Kidney (tissue), 14 donors: ENCODE data around the gene RNF208. TPM values are rescaled to one million over a fixed set of nuclear protein-coding genes. Genes with fewer than 3 reads are reported as not detected.

Source experiments
- DNase-seq, 5 donors: peaks; one replicate each; pipeline ENCODE4 v3.0.0-alpha.2; 2013 to 2020
- FAIRE-seq: peaks from 2 replicates; lab custom pipeline; 2012; peaks lifted over from hg19 to GRCh38; lab: Jason Lieb, UNC
- H3K27ac ChIP-seq, 2 donors: one replicate each; pipeline ENCODE4 v1.7.0; 2013; ENCODE audit warnings: low read depth in 2 of 2, low read length in 2 of 2, inconsistent platforms in 1 of 2
- H3K27me3 ChIP-seq: one replicate; pipeline ENCODE4 v1.7.1; 2013; ENCODE audit warnings: low read length, inconsistent platforms; ENCODE audit not compliant: control insufficient read depth, insufficient read depth
- H3K36me3 ChIP-seq, 3 donors: one replicate each; pipeline versions ENCODE4 v1.7.0 to v1.7.1; 2013; ENCODE audit warnings: low read length in 3 of 3, control low read depth in 1 of 3, inconsistent platforms in 1 of 3; ENCODE audit not compliant: insufficient read depth in 3 of 3, control insufficient read depth in 2 of 3
- H3K4me1 ChIP-seq, 3 donors: one replicate each; pipeline versions ENCODE4 v1.7.0 to v1.7.1; 2013; ENCODE audit warnings: low read length in 3 of 3, inconsistent platforms in 1 of 3, low read depth in 1 of 3; ENCODE audit not compliant: control insufficient read depth in 2 of 3, insufficient read depth in 2 of 3
- H3K4me3 ChIP-seq, 3 donors: one replicate each; pipeline versions ENCODE4 v1.7.0 to v1.8.1; 2013; ENCODE audit warnings: low read length in 3 of 3, control low read depth in 1 of 3, inconsistent platforms in 1 of 3
- H3K9ac ChIP-seq, 3 donors: one replicate each; pipeline versions ENCODE4 v1.7.0 to v1.7.1; 2013; ENCODE audit warnings: low read length in 3 of 3, control low read depth in 1 of 3, inconsistent platforms in 1 of 3
- H3K9me3 ChIP-seq, 3 donors: one replicate each; pipeline versions ENCODE4 v1.7.0 to v1.7.1; 2013; ENCODE audit warnings: low read length in 3 of 3, control low read depth in 1 of 3, inconsistent platforms in 1 of 3; ENCODE audit not compliant: control insufficient read depth in 2 of 3, insufficient read depth in 1 of 3
- intact Hi-C: fragments of 100-400 bp; cut with DNase I; formaldehyde crosslinking; loops from one replicate; pipeline ENCODE4 v1.11.1; 2022
- polyA plus RNA-seq: library from polyadenylated mRNA; stranded (reverse); fragments of 350-450 nt; fragmentation: Illumina TruSeq; extraction: RNeasy Lipid Tissue Mini Kit (QIAGEN cat#74804); gene quantifications from one replicate; pipeline ENCODE4 v1.2.3, GENCODE V29; 2014; ENCODE audit warnings: low read depth, low replicate concordance; ENCODE audit not compliant: insufficient read depth
- total RNA-seq: library from RNA; stranded (reverse); fragmentation: NEBNext Ultra II Directional; extraction: Animal tissue kit (Norgen Biotek cat#: 25700); gene quantifications from one replicate; pipeline ENCODE4 v1.2.1, GENCODE V29; 2021
- TF ChIP-seq, protein P1 (sequence below): IDR thresholded peaks from 3 replicates; pipeline ENCODE4 v1.5.1; 2012; ENCODE audit warnings: mild to moderate bottlenecking, moderate library complexity, borderline replicate concordance; ENCODE audit not compliant: insufficient read depth; ENCODE audit errors: extremely low read depth
- donor health status: control.
- donor health status: control.
- donor health status: control.
- donor health status: control.
- donor health status: control.
- donor health status: DM: yes; HTN: yes; CAD: no.
- donor health status: Normal renal cell carcinoma (clear cell type).

The RNF208 gene
- total and polyA plus RNA-seq, 2 donors from 2014 or later = 7.0 to 22.8 TPM

DNA sequence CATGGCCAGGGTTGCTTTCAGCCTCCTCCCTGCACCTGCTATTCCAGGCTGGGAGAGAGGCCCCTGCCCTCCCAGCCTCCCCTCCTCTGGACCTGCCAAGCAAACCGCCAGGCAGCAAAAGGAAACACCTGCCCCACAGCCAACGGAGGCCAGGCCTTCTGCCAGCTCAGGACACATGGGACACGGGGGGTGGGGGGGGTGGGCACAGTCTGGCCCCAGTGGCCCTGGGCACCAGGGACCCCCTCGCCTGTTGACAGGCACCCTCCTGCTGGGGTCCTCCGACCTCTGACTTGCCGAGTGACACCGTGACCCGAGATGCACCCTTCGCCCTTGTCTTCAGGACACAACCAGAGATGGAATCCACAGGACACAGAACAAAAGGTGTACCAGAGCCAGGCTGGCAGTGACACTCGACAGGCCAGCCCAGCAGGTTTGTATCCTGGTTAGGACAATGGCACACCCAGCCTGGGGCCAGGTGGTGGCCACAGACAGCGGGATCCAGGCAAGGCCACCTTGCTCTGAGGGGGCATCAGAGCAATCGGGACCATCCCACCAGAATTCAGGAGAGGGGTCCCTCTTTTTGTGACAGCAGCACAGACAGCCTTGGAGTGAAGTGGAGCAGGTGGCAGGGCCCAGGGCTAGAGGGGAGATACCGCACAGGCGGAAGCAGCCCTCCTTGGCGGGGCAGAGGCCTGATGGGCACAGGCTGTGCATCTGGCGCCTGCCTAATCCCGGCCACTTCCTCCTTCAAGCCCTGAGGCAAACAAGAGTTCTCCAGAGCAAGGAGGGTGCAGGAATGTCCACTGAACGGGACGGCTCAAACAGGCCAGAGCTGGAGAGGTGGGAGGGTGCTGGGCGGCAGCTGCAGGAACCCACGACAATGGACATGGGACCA, 48.9 kb downstream of the RNF208 start:
- TF ChIP-seq, protein P1, sequence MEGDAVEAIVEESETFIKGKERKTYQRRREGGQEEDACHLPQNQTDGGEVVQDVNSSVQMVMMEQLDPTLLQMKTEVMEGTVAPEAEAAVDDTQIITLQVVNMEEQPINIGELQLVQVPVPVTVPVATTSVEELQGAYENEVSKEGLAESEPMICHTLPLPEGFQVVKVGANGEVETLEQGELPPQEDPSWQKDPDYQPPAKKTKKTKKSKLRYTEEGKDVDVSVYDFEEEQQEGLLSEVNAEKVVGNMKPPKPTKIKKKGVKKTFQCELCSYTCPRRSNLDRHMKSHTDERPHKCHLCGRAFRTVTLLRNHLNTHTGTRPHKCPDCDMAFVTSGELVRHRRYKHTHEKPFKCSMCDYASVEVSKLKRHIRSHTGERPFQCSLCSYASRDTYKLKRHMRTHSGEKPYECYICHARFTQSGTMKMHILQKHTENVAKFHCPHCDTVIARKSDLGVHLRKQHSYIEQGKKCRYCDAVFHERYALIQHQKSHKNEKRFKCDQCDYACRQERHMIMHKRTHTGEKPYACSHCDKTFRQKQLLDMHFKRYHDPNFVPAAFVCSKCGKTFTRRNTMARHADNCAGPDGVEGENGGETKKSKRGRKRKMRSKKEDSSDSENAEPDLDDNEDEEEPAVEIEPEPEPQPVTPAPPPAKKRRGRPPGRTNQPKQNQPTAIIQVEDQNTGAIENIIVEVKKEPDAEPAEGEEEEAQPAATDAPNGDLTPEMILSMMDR = no peak
- Histone ChIP-seq H3K4me1 (peaks cover 0 to 10% (median 0%) of the 10 kb centered on the region in 3 donors), H3K36me3 (no peaks in the 10 kb centered on the region), H3K4me3 (no peak overlapping the region), H3K27ac (no peak overlapping the region), H3K9ac (no peak overlapping the region), H3K9me3 (no peaks in the 10 kb centered on the region), H3K27me3 (no peaks in the 10 kb centered on the region)
- no peak for FAIRE-seq
- intact Hi-C loops = no loop called here
- no peak for DNase-seq

DNA sequence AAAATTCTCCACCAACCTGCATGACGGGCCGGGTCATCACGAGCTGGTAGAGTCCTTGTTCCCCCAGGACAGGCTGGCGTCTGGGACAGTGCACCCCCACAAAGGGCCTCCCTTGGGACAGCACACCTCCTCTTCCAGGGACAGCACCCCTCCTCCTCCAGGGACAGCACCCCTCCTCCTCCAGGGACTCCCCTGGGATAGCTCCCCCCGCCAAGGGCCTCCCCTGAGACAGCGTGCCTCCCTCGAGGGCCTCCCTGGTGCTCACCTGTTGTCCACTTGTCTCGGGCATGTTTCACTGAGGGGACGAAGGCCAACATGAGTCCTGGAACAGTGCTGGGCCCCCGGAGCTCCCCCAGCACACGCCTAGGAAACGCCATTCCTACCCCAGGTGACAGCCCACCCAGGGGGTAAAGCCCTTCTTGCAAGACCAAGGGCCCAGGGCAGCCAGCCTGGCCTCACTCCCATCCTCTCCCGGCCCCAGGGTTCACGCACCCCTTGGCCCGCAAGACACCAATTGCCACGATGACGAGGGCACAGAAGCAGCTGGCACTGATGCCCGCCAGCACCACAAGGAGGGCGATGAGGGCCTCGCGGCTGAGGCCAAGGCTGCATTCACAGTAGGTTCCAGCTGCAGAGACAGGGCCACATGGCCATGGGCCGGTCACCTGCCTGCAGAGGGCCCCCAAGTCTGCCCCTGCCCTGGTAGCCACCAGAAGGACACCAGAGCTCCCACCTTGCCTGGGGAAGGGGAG, 50.7 kb downstream of the RNF208 start:
- no peak for FAIRE-seq
- no peak overlapping the region for H3K4me3 ChIP-seq
- no peaks in the 10 kb centered on the region for H3K9me3 ChIP-seq
- peaks cover 5% of the 10 kb centered on the region for H3K27me3 ChIP-seq
- no peak overlapping the region for H3K27ac ChIP-seq
- H3K36me3 ChIP-seq = no peaks in the 10 kb centered on the region
- no peak for DNase-seq
- intact Hi-C loops = no loop called here
- H3K4me1 ChIP-seq = peaks cover 0 to 12% (median 0%) of the 10 kb centered on the region in 3 donors
- H3K9ac ChIP-seq = no peak overlapping the region
- TF ChIP-seq, protein P1 = no peak

DNA sequence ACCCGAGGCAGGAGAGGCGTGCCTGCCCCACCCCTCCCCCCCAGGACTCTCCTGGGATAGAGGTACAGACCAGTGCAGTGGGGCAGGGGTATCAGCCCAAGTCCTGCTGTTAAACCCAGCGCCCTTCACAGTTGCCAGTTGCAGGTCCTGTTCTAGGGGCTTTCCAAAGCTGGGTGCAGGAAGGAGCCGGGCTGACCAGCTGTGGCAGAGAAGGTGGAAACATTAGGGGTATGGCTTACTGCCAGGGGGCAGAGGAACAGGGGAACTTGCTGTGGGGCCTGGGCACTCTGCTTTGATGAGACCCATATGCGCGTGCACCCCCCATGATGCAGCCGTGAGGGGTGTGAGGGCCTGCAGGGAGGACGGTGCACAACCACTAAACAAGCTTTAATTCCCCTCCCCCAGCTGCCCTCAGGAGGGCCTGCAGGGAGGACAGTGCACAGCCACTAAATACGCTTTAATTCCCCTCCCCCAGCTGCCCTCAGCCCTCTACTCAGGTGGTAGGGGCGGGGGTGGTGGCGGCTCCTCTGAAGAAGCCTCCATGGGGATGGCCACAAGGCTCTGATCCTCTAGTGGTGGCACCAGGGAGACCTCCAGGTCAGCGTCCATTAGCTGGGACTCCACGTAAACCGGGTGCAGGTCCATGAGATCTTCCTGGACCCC, 51.4 kb downstream of the RNF208 start:
- H3K9ac ChIP-seq = no peak overlapping the region
- H3K4me1 ChIP-seq = peaks cover 0 to 12% (median 0%) of the 10 kb centered on the region in 3 donors
- TF ChIP-seq, protein P1 = no peak
- no peaks in the 10 kb centered on the region for H3K36me3 ChIP-seq
- no peaks in the 10 kb centered on the region for H3K9me3 ChIP-seq
- DNase-seq (no peak), FAIRE-seq (no peak)
- H3K27ac ChIP-seq = no peak overlapping the region
- peaks cover 10% of the 10 kb centered on the region for H3K27me3 ChIP-seq
- H3K4me3 ChIP-seq = no peak overlapping the region
- intact Hi-C loops = no loop called here

Other genes starting within 250 kb of the RNF208 start
Only the 30 nearest of the 32 such genes appear.
- 54.2 TPM for gene PAXX, start 229.8 kb downstream of the RNF208 start, total RNA-seq
- gene PAXX, start 229.8 kb downstream of the RNF208 start, polyA plus RNA-seq = 80.9 TPM
- gene CLIC3, start 225.7 kb downstream of the RNF208 start, total RNA-seq = 4.0 TPM
- gene CLIC3, start 225.7 kb downstream of the RNF208 start, polyA plus RNA-seq = 2.1 TPM
- gene ABCA2, start 194.0 kb downstream of the RNF208 start, total RNA-seq = 72.1 TPM
- gene ABCA2, start 194.0 kb downstream of the RNF208 start, polyA plus RNA-seq = 39.2 TPM
- 0.60 TPM for gene FUT7, start 190.2 kb downstream of the RNF208 start, total RNA-seq
- not detected for gene FUT7, start 190.2 kb downstream of the RNF208 start, polyA plus RNA-seq
- gene NPDC1, start 176.1 kb downstream of the RNF208 start, total RNA-seq = 189 TPM
- gene NPDC1, start 176.1 kb downstream of the RNF208 start, polyA plus RNA-seq = 80.2 TPM
- 9.3 TPM for gene ENTPD2, start 168.2 kb downstream of the RNF208 start, total RNA-seq
- gene ENTPD2, start 168.2 kb downstream of the RNF208 start, polyA plus RNA-seq = 5.5 TPM
- gene SAPCD2, start 151.7 kb downstream of the RNF208 start, total RNA-seq = 2.3 TPM
- 1.7 TPM for gene SAPCD2, start 151.7 kb downstream of the RNF208 start, polyA plus RNA-seq
- 12.7 TPM for gene UAP1L1, start 144.7 kb downstream of the RNF208 start, total RNA-seq
- gene UAP1L1, start 144.7 kb downstream of the RNF208 start, polyA plus RNA-seq = 14.4 TPM
- gene MAN1B1, start 135.3 kb downstream of the RNF208 start, total RNA-seq = 63.2 TPM
- 57.3 TPM for gene MAN1B1, start 135.3 kb downstream of the RNF208 start, polyA plus RNA-seq
- 164 TPM for gene DPP7, start 107.5 kb downstream of the RNF208 start, total RNA-seq
- 205 TPM for gene DPP7, start 107.5 kb downstream of the RNF208 start, polyA plus RNA-seq
- 0.47 TPM for gene GRIN1, start 83.1 kb downstream of the RNF208 start, total RNA-seq
- not detected for gene GRIN1, start 83.1 kb downstream of the RNF208 start, polyA plus RNA-seq
- gene LRRC26, start 52.2 kb downstream of the RNF208 start, total RNA-seq = 0.25 TPM
- not detected for gene LRRC26, start 52.2 kb downstream of the RNF208 start, polyA plus RNA-seq
- not detected for gene TMEM210, start 50.2 kb downstream of the RNF208 start, total RNA-seq
- gene TMEM210, start 50.2 kb downstream of the RNF208 start, polyA plus RNA-seq = not detected
- gene ANAPC2, start 33.7 kb downstream of the RNF208 start, total RNA-seq = 57.2 TPM
- gene ANAPC2, start 33.7 kb downstream of the RNF208 start, polyA plus RNA-seq = 19.9 TPM
- gene SSNA1, start 33.6 kb downstream of the RNF208 start, total RNA-seq = 52.5 TPM
- gene SSNA1, start 33.6 kb downstream of the RNF208 start, polyA plus RNA-seq = 131 TPM
- 49.5 TPM for gene TPRN, start 21.5 kb downstream of the RNF208 start, total RNA-seq
- 47.2 TPM for gene TPRN, start 21.5 kb downstream of the RNF208 start, polyA plus RNA-seq
- 36.3 TPM for gene TMEM203, start 16.6 kb downstream of the RNF208 start, total RNA-seq
- 53.5 TPM for gene TMEM203, start 16.6 kb downstream of the RNF208 start, polyA plus RNA-seq
- 17.8 TPM for gene NDOR1, start 16.5 kb downstream of the RNF208 start, total RNA-seq
- gene NDOR1, start 16.5 kb downstream of the RNF208 start, polyA plus RNA-seq = 5.9 TPM
- 0.94 TPM for gene CYSRT1, start 2.9 kb upstream of the RNF208 start, total RNA-seq
- gene CYSRT1, start 2.9 kb upstream of the RNF208 start, polyA plus RNA-seq = 1.3 TPM
- 0.85 TPM for gene RNF224, start 5.3 kb upstream of the RNF208 start, total RNA-seq
- gene RNF224, start 5.3 kb upstream of the RNF208 start, polyA plus RNA-seq = 0.80 TPM
- gene SLC34A3, start 8.7 kb upstream of the RNF208 start, total RNA-seq = 0.13 TPM
- gene SLC34A3, start 8.7 kb upstream of the RNF208 start, polyA plus RNA-seq = 36.0 TPM
- gene TUBB4B, start 19.0 kb upstream of the RNF208 start, total RNA-seq = 258 TPM
- 394 TPM for gene TUBB4B, start 19.0 kb upstream of the RNF208 start, polyA plus RNA-seq
- 0.38 TPM for gene STPG3, start 29.0 kb upstream of the RNF208 start, total RNA-seq
- not detected for gene STPG3, start 29.0 kb upstream of the RNF208 start, polyA plus RNA-seq
- 57.3 TPM for gene NELFB, start 33.1 kb upstream of the RNF208 start, total RNA-seq
- gene NELFB, start 33.1 kb upstream of the RNF208 start, polyA plus RNA-seq = 43.8 TPM
- 23.8 TPM for gene TOR4A, start 55.5 kb upstream of the RNF208 start, total RNA-seq
- gene TOR4A, start 55.5 kb upstream of the RNF208 start, polyA plus RNA-seq = 4.9 TPM
- gene NRARP, start 80.0 kb upstream of the RNF208 start, total RNA-seq = 4.7 TPM
- 1.7 TPM for gene NRARP, start 80.0 kb upstream of the RNF208 start, polyA plus RNA-seq
- 44.5 TPM for gene EXD3, start 200.9 kb upstream of the RNF208 start, total RNA-seq
- gene EXD3, start 200.9 kb upstream of the RNF208 start, polyA plus RNA-seq = 18.9 TPM
- 21.8 TPM for gene NOXA1, start 201.2 kb upstream of the RNF208 start, total RNA-seq
- 19.1 TPM for gene NOXA1, start 201.2 kb upstream of the RNF208 start, polyA plus RNA-seq
- gene ENTPD8, start 219.1 kb upstream of the RNF208 start, total RNA-seq = 5.2 TPM
- 5.0 TPM for gene ENTPD8, start 219.1 kb upstream of the RNF208 start, polyA plus RNA-seq
- gene NSMF, start 237.1 kb upstream of the RNF208 start, total RNA-seq = 49.5 TPM
- 32.7 TPM for gene NSMF, start 237.1 kb upstream of the RNF208 start, polyA plus RNA-seq